SK-N-SH treated with all-trans-retinoic acid at 6 μM for 48 hours (cell line): Measurements from ENCODE around the gene IP6K2.

Source experiments
- ESRRG ChIP-seq: fragments of 250-450 bp; sonication (Bioruptor Pico); IDR thresholded peaks from 2 replicates; pipeline ENCODE4 v1.6.1; 2021; ENCODE audit warnings: mild to moderate bottlenecking
- GLIS3 ChIP-seq: fragments of 250-450 bp; sonication (Bioruptor Pico); IDR thresholded peaks from 2 replicates; pipeline ENCODE4 v1.5.0; 2020; ENCODE audit warnings: mild to moderate bottlenecking, moderate library complexity
- ISL1 ChIP-seq: fragments of 250-450 bp; sonication (Bioruptor Pico); IDR thresholded peaks from 2 replicates; pipeline ENCODE4 v2.1.2; 2022; ENCODE audit warnings: mild to moderate bottlenecking, moderate library complexity
- OSR1 ChIP-seq: fragments of 250-450 bp; sonication (Bioruptor Pico); IDR thresholded peaks from 2 replicates; pipeline ENCODE4 v1.8.0; 2022; ENCODE audit warnings: moderate library complexity, mild to moderate bottlenecking, inconsistent platforms
- PPARA ChIP-seq: fragments of 250-450 bp; sonication (Bioruptor Pico); IDR thresholded peaks from 2 replicates; pipeline ENCODE4 v1.5.0; 2020; ENCODE audit warnings: mild to moderate bottlenecking, borderline replicate concordance
- SNAI2 ChIP-seq: fragments of 250-450 bp; sonication (Bioruptor Pico); IDR thresholded peaks from 2 replicates; pipeline ENCODE4 v1.5.0; 2020; ENCODE audit warnings: mild to moderate bottlenecking, moderate library complexity
- TCF4 ChIP-seq: fragments of 250-450 bp; sonication (Bioruptor Pico); IDR thresholded peaks from 2 replicates; pipeline ENCODE4 v1.8.0; 2021; ENCODE audit warnings: mild to moderate bottlenecking, moderate library complexity, borderline replicate concordance
- ZFP3 ChIP-seq: fragments of 250-450 bp; sonication (Bioruptor Pico); IDR thresholded peaks from 2 replicates; pipeline ENCODE4 v1.5.0; 2020; ENCODE audit warnings: mild to moderate bottlenecking, moderate library complexity
- ZNF70 ChIP-seq: fragments of 450-650 bp; formaldehyde crosslinking; IDR thresholded peaks from 2 replicates; pipeline ENCODE4 v1.5.0; 2020; ENCODE audit warnings: mild to moderate bottlenecking, moderate library complexity
- TF ChIP-seq, protein P1 (sequence below): fragments of 250-450 bp; sonication (Bioruptor Pico); IDR thresholded peaks from 2 replicates; pipeline ENCODE4 v1.5.1; 2021; ENCODE audit warnings: mild to moderate bottlenecking, moderate library complexity

DNA sequence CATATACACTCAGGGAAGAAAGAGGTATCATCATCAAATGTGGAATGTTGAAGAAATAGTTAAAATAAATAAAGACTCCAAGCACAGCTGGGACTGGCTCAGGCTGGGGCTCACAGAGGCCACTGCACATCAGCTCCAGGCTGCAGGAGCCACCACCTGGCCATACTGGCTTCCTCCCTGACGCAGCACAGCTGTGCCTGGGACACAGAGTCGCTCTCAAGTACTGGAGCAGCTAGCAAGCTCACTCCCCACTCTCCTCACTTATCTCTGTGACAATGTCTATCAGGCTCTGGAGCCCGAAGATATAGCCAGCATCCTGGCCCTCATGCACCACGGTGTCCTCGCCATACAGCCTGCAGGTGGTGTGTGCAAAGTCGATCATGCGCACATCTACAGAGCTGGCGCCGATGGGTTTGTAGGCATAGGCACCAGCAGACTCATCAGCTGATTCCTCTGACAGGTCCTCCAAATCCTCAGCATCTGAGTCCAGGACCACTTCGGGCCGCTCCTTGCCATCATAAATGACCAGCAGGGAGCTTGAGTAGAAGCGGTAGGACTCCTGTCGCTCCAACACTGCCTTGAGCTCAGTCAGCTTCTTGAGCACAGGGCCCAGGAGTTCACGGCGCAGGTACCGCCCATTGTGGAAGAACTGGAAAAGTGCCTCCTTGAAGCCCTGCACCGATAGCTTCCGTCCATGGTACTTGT is 28.8 kb downstream of the IP6K2 start:
- TF ChIP-seq ESRRG (CRISPR knock-in tag) (no peak), OSR1 (CRISPR knock-in tag) (no peak), ISL1 (CRISPR knock-in tag) (no peak), ZNF70 (CRISPR knock-in tag) (no peak), TCF4 (CRISPR knock-in tag) (no peak), ZFP3 (CRISPR knock-in tag) (no peak), SNAI2 (no peak), PPARA (CRISPR knock-in tag) (no peak), GLIS3 (CRISPR knock-in tag) (no peak)
- TF ChIP-seq, protein P1, sequence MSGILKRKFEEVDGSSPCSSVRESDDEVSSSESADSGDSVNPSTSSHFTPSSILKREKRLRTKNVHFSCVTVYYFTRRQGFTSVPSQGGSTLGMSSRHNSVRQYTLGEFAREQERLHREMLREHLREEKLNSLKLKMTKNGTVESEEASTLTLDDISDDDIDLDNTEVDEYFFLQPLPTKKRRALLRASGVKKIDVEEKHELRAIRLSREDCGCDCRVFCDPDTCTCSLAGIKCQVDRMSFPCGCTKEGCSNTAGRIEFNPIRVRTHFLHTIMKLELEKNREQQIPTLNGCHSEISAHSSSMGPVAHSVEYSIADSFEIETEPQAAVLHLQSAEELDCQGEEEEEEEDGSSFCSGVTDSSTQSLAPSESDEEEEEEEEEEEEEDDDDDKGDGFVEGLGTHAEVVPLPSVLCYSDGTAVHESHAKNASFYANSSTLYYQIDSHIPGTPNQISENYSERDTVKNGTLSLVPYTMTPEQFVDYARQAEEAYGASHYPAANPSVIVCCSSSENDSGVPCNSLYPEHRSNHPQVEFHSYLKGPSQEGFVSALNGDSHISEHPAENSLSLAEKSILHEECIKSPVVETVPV (CRISPR knock-in tag) = no peak
